Stimulated activated CD8-positive, alpha-beta memory T cell treated with anti-CD3 and anti-CD28 coated beads, Interleukin-12 subunit alpha, Interleukin-12 subunit beta, amount 100 ng/mL, for 4 hours (primary cell): ENCODE results near the gene TOMM7.
"Not testable (repeated sequence)": the region's sequence is repeated elsewhere in the genome, so short reads cannot be mapped to it uniquely, and the experiment has no call there.

ENCODE experiments used
- DNase-seq: peaks from one replicate; pipeline ENCODE4 v3.0.0-alpha.2; 2020; ENCODE audit warnings: low read depth

Gene TOMM7

GRCh38 chr7:22853674-22854157 is 31.1 kb upstream of the TOMM7 start:
- DNase-seq = no peak

- no peak for DNase-seq
Observed at GRCh38 chr7:22853138-22853537, 30.5 kb upstream of the TOMM7 start.

GRCh38 chr7:22851145-22851544 is 28.5 kb upstream of the TOMM7 start:
- DNase-seq = no peak

- not testable (repeated sequence) for DNase-seq
Observed at GRCh38 chr7:22850394-22850793, 27.7 kb upstream of the TOMM7 start.

- no peak for DNase-seq
Observed at GRCh38 chr7:22849662-22850061, 27.0 kb upstream of the TOMM7 start.

- no peak for DNase-seq
Observed at GRCh38 chr7:22849172-22849571, 26.5 kb upstream of the TOMM7 start.

GRCh38 chr7:22846961-22847360 is 24.3 kb upstream of the TOMM7 start:
- DNase-seq = no peak

GRCh38 chr7:22845221-22845834 is 22.7 kb upstream of the TOMM7 start:
- DNase-seq = no peak

GRCh38 chr7:22843681-22844309 is 21.1 kb upstream of the TOMM7 start:
- no peak for DNase-seq

GRCh38 chr7:22842973-22843372 is 20.3 kb upstream of the TOMM7 start:
- no peak for DNase-seq

- DNase-seq = no peak
Observed at GRCh38 chr7:22842383-22842941, 19.8 kb upstream of the TOMM7 start.

GRCh38 chr7:22841954-22842353 is 19.3 kb upstream of the TOMM7 start:
- no peak for DNase-seq

- DNase-seq = no peak
Observed at GRCh38 chr7:22837308-22837707, 14.7 kb upstream of the TOMM7 start.

GRCh38 chr7:22836506-22836905 is 13.9 kb upstream of the TOMM7 start:
- not testable (repeated sequence) for DNase-seq

GRCh38 chr7:22833957-22834356 is 11.3 kb upstream of the TOMM7 start:
- DNase-seq = no peak

- no peak for DNase-seq
Observed at GRCh38 chr7:22833113-22833855, 10.6 kb upstream of the TOMM7 start.

- DNase-seq = no peak
Observed at GRCh38 chr7:22832401-22832800, 9.8 kb upstream of the TOMM7 start.

- DNase-seq = no peak
Observed at GRCh38 chr7:22831602-22832305, 9.1 kb upstream of the TOMM7 start.

- no peak for DNase-seq
Observed at GRCh38 chr7:22827563-22827962, 4.9 kb upstream of the TOMM7 start.

- no peak for DNase-seq
Observed at GRCh38 chr7:22826593-22826992, 3.9 kb upstream of the TOMM7 start.

- DNase-seq = no peak
Observed at GRCh38 chr7:22824760-22825159, 2.1 kb upstream of the TOMM7 start.

GRCh38 chr7:22823142-22823497 is 471 bp upstream of the TOMM7 start:
- DNase-seq = no peak
